HepG2 (cell line): ENCODE measurements around the gene DLL4. TPM values are rescaled to one million over a fixed set of nuclear protein-coding genes. Genes with fewer than 3 reads are reported as not detected.

Experiments
- GABPA ChIP-seq, 2 experiments: IDR thresholded peaks; 2 replicates each; pipeline ENCODE4 v1.6.1; 2011 to 2016; ENCODE audit warnings: low read depth in 2 of 2, low read length in 1 of 2, missing biosample characterization in 1 of 2, missing genetic modification characterization in 1 of 2
- GABPB1 ChIP-seq: IDR thresholded peaks from 2 replicates; pipeline ENCODE4 v1.6.1; 2016; ENCODE audit warnings: mild to moderate bottlenecking, missing genetic modification reagents, moderate library complexity, missing compliant biosample characterization
- MIER2 ChIP-seq: IDR thresholded peaks from 2 replicates; pipeline ENCODE4 v1.6.1; 2016; ENCODE audit warnings: missing biosample characterization, missing genetic modification reagents
- MZF1 ChIP-seq: sonication (generic); formaldehyde crosslinking; IDR thresholded peaks from 2 replicates; pipeline ENCODE4 v1.8.1; 2023; ENCODE audit warnings: mild to moderate bottlenecking, missing genetic modification reagents, borderline replicate concordance
- ONECUT2 ChIP-seq: sonication (generic); formaldehyde crosslinking; IDR thresholded peaks from 2 replicates; pipeline ENCODE4 v1.4.0; 2020; ENCODE audit warnings: missing genetic modification reagents
- PAXIP1 ChIP-seq: sonication (generic); formaldehyde crosslinking; conservative IDR thresholded peaks from 2 replicates; pipeline ENCODE4 v1.4.0; 2020; ENCODE audit warnings: mild to moderate bottlenecking, missing genetic modification reagents, moderate library complexity
- PCBP2 ChIP-seq: fragments of 200-400 bp; formaldehyde crosslinking; optimal IDR thresholded peaks from 2 replicates; pipeline ENCODE3; 2018; ENCODE audit warnings: low read length, low read depth; ENCODE audit not compliant: poor library complexity, severe bottlenecking
- SIN3A ChIP-seq: IDR thresholded peaks from 2 replicates; pipeline ENCODE4 v1.6.1; 2011; ENCODE audit warnings: low read depth, mild to moderate bottlenecking, control low read depth, low read length, borderline replicate concordance
- SMAD1 ChIP-seq: sonication (generic); formaldehyde crosslinking; IDR thresholded peaks from 2 replicates; pipeline ENCODE4 v1.4.0; 2020; ENCODE audit warnings: missing genetic modification reagents, low read depth, mild to moderate bottlenecking, borderline replicate concordance
- SOX13 ChIP-seq, 3 experiments: fragments of 450-650 bp in 1 of 3; sonication (generic) in 1 of 3; formaldehyde crosslinking in 1 of 3; IDR thresholded peaks in 2 of 3; conservative IDR thresholded peaks in 1 of 3; 2 replicates each; pipeline versions ENCODE4 v1.5.0 to v1.6.1; 2016 to 2020; ENCODE audit warnings: antibody characterized with exemption in 1 of 3, mild to moderate bottlenecking in 1 of 3, missing compliant biosample characterization in 1 of 3, missing genetic modification reagents in 1 of 3, moderate library complexity in 1 of 3
- STAG1 ChIP-seq: sonication (generic); formaldehyde crosslinking; IDR thresholded peaks from 2 replicates; pipeline ENCODE4 v1.4.0; 2020; ENCODE audit warnings: missing genetic modification reagents
- TBP ChIP-seq: sonication (generic); formaldehyde crosslinking; IDR thresholded peaks from 2 replicates; pipeline ENCODE4 v1.5.0; 2020; ENCODE audit warnings: missing genetic modification reagents
- ZFP37 ChIP-seq: sonication (generic); formaldehyde crosslinking; IDR thresholded peaks from 2 replicates; pipeline ENCODE4 v1.4.0; 2020; ENCODE audit warnings: missing genetic modification reagents, borderline replicate concordance
- ZKSCAN8 ChIP-seq: IDR thresholded peaks from 2 replicates; pipeline ENCODE4 v1.6.1; 2016; ENCODE audit warnings: borderline replicate concordance, missing genetic modification reagents, missing compliant biosample characterization
- ZNF264 ChIP-seq: sonication (generic); formaldehyde crosslinking; IDR thresholded peaks from 2 replicates; pipeline ENCODE4 v1.4.0; 2020; ENCODE audit warnings: missing genetic modification reagents
- ZNF281 ChIP-seq: sonication (generic); formaldehyde crosslinking; IDR thresholded peaks from 2 replicates; pipeline ENCODE4 v1.4.0; 2020; ENCODE audit warnings: missing genetic modification reagents, borderline replicate concordance
- ZNF615 ChIP-seq: sonication (generic); formaldehyde crosslinking; IDR thresholded peaks from 2 replicates; pipeline ENCODE4 v1.5.0; 2020; ENCODE audit warnings: mild to moderate bottlenecking, missing genetic modification reagents, borderline replicate concordance
- ZNF616 ChIP-seq: sonication (generic); formaldehyde crosslinking; IDR thresholded peaks from 2 replicates; pipeline ENCODE4 v1.5.0; 2020; ENCODE audit warnings: low read depth, mild to moderate bottlenecking, missing genetic modification reagents
- ZNF724P ChIP-seq: sonication (generic); formaldehyde crosslinking; IDR thresholded peaks from 2 replicates; pipeline ENCODE4 v1.8.0; 2022; ENCODE audit warnings: missing genetic modification reagents, borderline replicate concordance
- polyA plus RNA-seq, 8 experiments: library from polyadenylated mRNA; depleted of rRNA in 3 of 8; stranded (reverse) in 7 of 8; unstranded in 1 of 8; fragments of >200 nt; fragmentation: Illumina TruSeq in 4 of 8; extraction: Trizol in 4 of 8; gene quantifications; 2 replicates each; pipeline versions ENCODE4 v1.2.1 to v1.2.3, GENCODE V29; 2011 to 2016; ENCODE audit warnings: low read depth in 4 of 8, missing spikeins in 1 of 8, mixed read lengths in 1 of 8; ENCODE audit not compliant: insufficient read depth in 1 of 8
- total RNA-seq, 5 experiments: library from RNA; depleted of rRNA; stranded (reverse); fragments of >200 nt; fragmentation: Illumina TruSeq; extraction: Trizol; gene quantifications; 2 replicates each; pipeline ENCODE4 v1.2.3, GENCODE V29; 2016; ENCODE audit warnings: low read depth in 1 of 5
- TF ChIP-seq, protein P1 (sequence below): sonication (generic); formaldehyde crosslinking; IDR thresholded peaks from 2 replicates; pipeline ENCODE4 v1.5.0; 2020; ENCODE audit warnings: mild to moderate bottlenecking, missing genetic modification reagents

Gene DLL4
- total and polyA plus RNA-seq, 2 of the 13 experiments (the other 11 are each of a cell fraction or from before 2014, with no cell fraction given) = 0.20 to 0.25 TPM

GRCh38 chr15:40906991-40907802 lies 21.9 kb upstream of the DLL4 start (continued):
- no peak; the same call in 1 of the 2 replicates for TF ChIP-seq PAXIP1 (CRISPR knock-in tag)
- TF ChIP-seq MZF1 = no peak
- no peak for TF ChIP-seq SOX13 (IDR thresholded peaks at IDR 0.05)
- TF ChIP-seq SOX13 (CRISPR knock-in tag; conservative IDR thresholded peaks at IDR 0.05 in 1 of 2, IDR thresholded peaks at IDR 0.05 in 1 of 2) = peak in 1 of 2 experiments; percentile 68; a peak in 2 of 4 replicates
- TF ChIP-seq ZNF615 (CRISPR knock-in tag) = no peak
- peak; percentile 42; the same call in 1 of the 2 replicates for TF ChIP-seq GABPA (IDR thresholded peaks at IDR 0.05; ENCODE audit: low read depth, low read length)
- TF ChIP-seq GABPA (CRISPR knock-in tag; IDR thresholded peaks at IDR 0.05; ENCODE audit: low read depth) = peak; percentile 75
- TF ChIP-seq TBP (CRISPR knock-in tag) = no peak
- TF ChIP-seq GABPB1 (CRISPR knock-in tag) = 0 out of 2 replicates have a peak, but pooled peaks have one; percentile 30
- no peak for TF ChIP-seq STAG1
- TF ChIP-seq ZNF281 = peak; percentile 85
- TF ChIP-seq, protein P1, sequence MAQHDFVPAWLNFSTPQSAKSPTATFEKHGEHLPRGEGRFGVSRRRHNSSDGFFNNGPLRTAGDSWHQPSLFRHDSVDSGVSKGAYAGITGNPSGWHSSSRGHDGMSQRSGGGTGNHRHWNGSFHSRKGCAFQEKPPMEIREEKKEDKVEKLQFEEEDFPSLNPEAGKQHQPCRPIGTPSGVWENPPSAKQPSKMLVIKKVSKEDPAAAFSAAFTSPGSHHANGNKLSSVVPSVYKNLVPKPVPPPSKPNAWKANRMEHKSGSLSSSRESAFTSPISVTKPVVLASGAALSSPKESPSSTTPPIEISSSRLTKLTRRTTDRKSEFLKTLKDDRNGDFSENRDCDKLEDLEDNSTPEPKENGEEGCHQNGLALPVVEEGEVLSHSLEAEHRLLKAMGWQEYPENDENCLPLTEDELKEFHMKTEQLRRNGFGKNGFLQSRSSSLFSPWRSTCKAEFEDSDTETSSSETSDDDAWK = no peak
- TF ChIP-seq ZNF264 = no peak
- no peak for TF ChIP-seq ZKSCAN8
- no peak for TF ChIP-seq SIN3A
- TF ChIP-seq ONECUT2 = no peak
- TF ChIP-seq ZFP37 (CRISPR knock-in tag) = no peak
- TF ChIP-seq ZNF616 (CRISPR knock-in tag) = no peak
- no peak for TF ChIP-seq PCBP2
- no peak for TF ChIP-seq MIER2
- TF ChIP-seq SMAD1 (CRISPR knock-in tag) = no peak
- TF ChIP-seq ZNF724P (CRISPR knock-in tag) = no peak
